GM21723 (cell line): Measurements from ENCODE around the gene FOXD1.
"Not testable (repeated sequence)": the region's sequence is repeated elsewhere in the genome, so short reads cannot be mapped to it uniquely, and the experiment has no call there.

Experiments
- ATAC-seq: cut with Tn5 transposase; IDR thresholded peaks from one replicate; pipeline ENCODE4 v1.9.1; 2021; ENCODE audit warnings: mild to moderate bottlenecking, moderate library complexity; ENCODE audit not compliant: unreplicated experiment

FOXD1 gene

GRCh38 chr5:73448463-73449136 is at the start of gene FOXD1:
Gene FOXD1 (minus strand): TSS chr5:73448777. CDS start chr5:73448362, 415 bp downstream.
- ATAC-seq: peak; percentile 51

GRCh38 chr5:73497497-73498056 is 49.0 kb upstream of the FOXD1 start:
- no peak for ATAC-seq

GRCh38 chr5:73496984-73497457 is 48.4 kb upstream of the FOXD1 start:
- no peak for ATAC-seq

GRCh38 chr5:73495772-73496335 is 47.3 kb upstream of the FOXD1 start:
- ATAC-seq: no peak

- no peak for ATAC-seq
These were observed 46.1 kb upstream of the FOXD1 start for GRCh38 chr5:73494721-73495120.

- ATAC-seq: no peak
These were observed 44.8 kb upstream of the FOXD1 start for GRCh38 chr5:73493421-73493820.

GRCh38 chr5:73491155-73491554 is 42.6 kb upstream of the FOXD1 start:
- no peak for ATAC-seq

GRCh38 chr5:73490088-73490487 is 41.5 kb upstream of the FOXD1 start:
- ATAC-seq: no peak

GRCh38 chr5:73488806-73489205 is 40.2 kb upstream of the FOXD1 start:
- no peak for ATAC-seq

- no peak for ATAC-seq
These were observed 39.2 kb upstream of the FOXD1 start for GRCh38 chr5:73487815-73488214.

- ATAC-seq: not testable (repeated sequence)
These were observed 38.7 kb upstream of the FOXD1 start for GRCh38 chr5:73487257-73487656.

GRCh38 chr5:73486119-73486899 is 37.7 kb upstream of the FOXD1 start:
- ATAC-seq: no peak

- ATAC-seq: no peak
These were observed 37.1 kb upstream of the FOXD1 start for GRCh38 chr5:73485715-73486114.

- ATAC-seq: no peak
These were observed 35.9 kb upstream of the FOXD1 start for GRCh38 chr5:73484511-73484910.

- no peak for ATAC-seq
These were observed 35.1 kb upstream of the FOXD1 start for GRCh38 chr5:73483676-73484075.

GRCh38 chr5:73482383-73483136 is 34.0 kb upstream of the FOXD1 start:
- no peak for ATAC-seq

- no peak for ATAC-seq
These were observed 31.9 kb upstream of the FOXD1 start for GRCh38 chr5:73480500-73480899.

- ATAC-seq: no peak
These were observed 23.5 kb upstream of the FOXD1 start for GRCh38 chr5:73472116-73472515.

- ATAC-seq: no peak
These were observed 23.1 kb upstream of the FOXD1 start for GRCh38 chr5:73471654-73472053.

GRCh38 chr5:73469878-73470277 is 21.3 kb upstream of the FOXD1 start:
- ATAC-seq: no peak

GRCh38 chr5:73468638-73469037 is 20.1 kb upstream of the FOXD1 start:
- ATAC-seq: not testable (repeated sequence)
